Tibial artery (tissue), 4 donors: ENCODE measurements around the gene SAMD3.

Source experiments
- DNase-seq, 2 donors: peaks; one replicate each; pipeline ENCODE4 v3.0.0-alpha.2; 2019
- H3K27ac ChIP-seq, 2 donors: fragments of 200-600 bp; sonication (generic) in 1 of 2; 1 replicate in 1 of 2; 2 replicates in 1 of 2; pipeline ENCODE4 v1.5.1; 2018 to 2019; ENCODE audit warnings: mild to moderate bottlenecking in 1 of 2
- H3K27me3 ChIP-seq, 2 donors: fragments of 200-600 bp; sonication (generic) in 1 of 2; one replicate each; pipeline versions ENCODE4 v1.5.1 to v1.6.0; 2016 to 2019
- H3K36me3 ChIP-seq, 3 donors: fragments of 200-600 bp; sonication (generic) in 2 of 3; one replicate each; pipeline ENCODE4 v1.5.1; 2016 to 2019; ENCODE audit warnings: mild to moderate bottlenecking in 2 of 3
- H3K4me1 ChIP-seq, 4 donors: fragments of 200-600 bp; sonication (generic) in 2 of 4; 1 replicate in 3 of 4; 2 replicates in 1 of 4; pipeline ENCODE4 v1.5.1; 2016 to 2019
- H3K4me3 ChIP-seq, 2 donors: fragments of 200-600 bp; sonication (generic) in 1 of 2; 1 replicate in 1 of 2; 2 replicates in 1 of 2; pipeline ENCODE4 v1.5.1; 2018 to 2019; ENCODE audit warnings: mild to moderate bottlenecking in 2 of 2
- H3K9me3 ChIP-seq, 3 donors: fragments of 200-600 bp; sonication (generic) in 1 of 3; one replicate each; pipeline ENCODE4 v1.5.1; 2016 to 2019
- intact Hi-C: fragments of 100-400 bp; cut with DNase I; formaldehyde crosslinking; loops from one replicate; pipeline ENCODE4 v1.15.0; 2023; ENCODE audit warnings: low total_unique reads
- TF ChIP-seq, protein P1 (sequence below), 2 experiments: fragments of 200-600 bp in 1 of 2; fragments of 450-650 bp in 1 of 2; IDR thresholded peaks; one replicate each; pipeline ENCODE4 v1.5.1; 2017 to 2019; ENCODE audit warnings: antibody characterized with exemption in 2 of 2, mild to moderate bottlenecking in 1 of 2, moderate library complexity in 1 of 2

The SAMD3 gene

DNA sequence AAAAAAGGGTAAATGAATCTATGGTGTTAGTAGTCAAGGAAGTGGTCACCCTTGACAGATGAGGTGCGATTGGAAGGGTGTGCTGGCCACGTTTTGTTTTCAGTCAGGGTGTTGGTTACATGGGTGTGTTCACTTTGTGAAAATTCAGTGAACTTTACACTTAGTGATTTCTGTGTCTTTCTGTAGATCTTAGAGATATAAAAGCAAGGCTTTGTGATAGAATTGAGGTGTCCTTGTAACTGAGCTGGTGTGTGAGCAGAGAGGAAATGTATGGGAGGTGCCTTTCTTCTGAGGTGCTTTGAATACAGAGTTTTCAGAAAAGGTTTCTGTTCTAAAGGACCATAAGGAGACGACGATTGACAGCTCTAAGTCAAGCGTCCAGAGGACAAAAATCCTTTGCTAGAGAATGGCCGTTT, 90.5 kb downstream of the SAMD3 start:
- DNase-seq: no peak
- Histone ChIP-seq H3K4me1 (no peaks in the 10 kb centered on the region), H3K27ac (no peak overlapping the region), H3K36me3 (peaks cover 0 to 20% (median 19%) of the 10 kb centered on the region in 3 donors), H3K27me3 (no peaks in the 10 kb centered on the region), H3K4me3 (no peak overlapping the region), H3K9me3 (no peaks in the 10 kb centered on the region)
- intact Hi-C loops: no loop called here
- TF ChIP-seq, protein P1, sequence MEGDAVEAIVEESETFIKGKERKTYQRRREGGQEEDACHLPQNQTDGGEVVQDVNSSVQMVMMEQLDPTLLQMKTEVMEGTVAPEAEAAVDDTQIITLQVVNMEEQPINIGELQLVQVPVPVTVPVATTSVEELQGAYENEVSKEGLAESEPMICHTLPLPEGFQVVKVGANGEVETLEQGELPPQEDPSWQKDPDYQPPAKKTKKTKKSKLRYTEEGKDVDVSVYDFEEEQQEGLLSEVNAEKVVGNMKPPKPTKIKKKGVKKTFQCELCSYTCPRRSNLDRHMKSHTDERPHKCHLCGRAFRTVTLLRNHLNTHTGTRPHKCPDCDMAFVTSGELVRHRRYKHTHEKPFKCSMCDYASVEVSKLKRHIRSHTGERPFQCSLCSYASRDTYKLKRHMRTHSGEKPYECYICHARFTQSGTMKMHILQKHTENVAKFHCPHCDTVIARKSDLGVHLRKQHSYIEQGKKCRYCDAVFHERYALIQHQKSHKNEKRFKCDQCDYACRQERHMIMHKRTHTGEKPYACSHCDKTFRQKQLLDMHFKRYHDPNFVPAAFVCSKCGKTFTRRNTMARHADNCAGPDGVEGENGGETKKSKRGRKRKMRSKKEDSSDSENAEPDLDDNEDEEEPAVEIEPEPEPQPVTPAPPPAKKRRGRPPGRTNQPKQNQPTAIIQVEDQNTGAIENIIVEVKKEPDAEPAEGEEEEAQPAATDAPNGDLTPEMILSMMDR (IDR thresholded peaks at IDR 0.05): no peak

DNA sequence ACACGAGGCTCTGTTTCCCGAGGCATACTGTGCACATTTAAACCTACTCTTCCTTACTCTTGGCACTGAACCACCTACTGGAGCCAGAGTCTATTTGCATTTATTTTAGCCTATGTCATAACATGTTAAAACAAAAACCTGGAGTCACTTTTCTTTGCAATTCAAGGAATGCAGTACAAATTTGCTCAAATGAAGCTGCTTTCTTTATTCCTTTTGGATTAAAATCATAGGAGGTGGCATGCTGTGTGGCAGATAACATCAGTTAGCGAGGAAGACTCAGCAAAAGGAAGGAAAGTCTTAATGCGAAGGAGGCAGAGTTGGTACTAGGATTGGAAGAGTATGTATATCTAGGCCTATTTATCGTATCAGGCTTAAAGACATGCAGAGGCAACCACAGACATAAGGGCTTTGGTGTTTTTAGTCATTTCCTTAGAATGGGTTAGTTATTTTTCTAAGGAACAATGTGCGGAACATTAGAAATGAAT, 92.9 kb downstream of the SAMD3 start:
- TF ChIP-seq, protein P1 (IDR thresholded peaks at IDR 0.05): no peak
- intact Hi-C loops: no loop called here
- Histone ChIP-seq H3K27me3 (no peaks in the 10 kb centered on the region), H3K4me3 (no peak overlapping the region), H3K9me3 (no peaks in the 10 kb centered on the region), H3K36me3 (peaks cover 0 to 4% (median 3%) of the 10 kb centered on the region in 3 donors), H3K27ac (no peak overlapping the region), H3K4me1 (no peaks in the 10 kb centered on the region)
- no peak for DNase-seq

DNA sequence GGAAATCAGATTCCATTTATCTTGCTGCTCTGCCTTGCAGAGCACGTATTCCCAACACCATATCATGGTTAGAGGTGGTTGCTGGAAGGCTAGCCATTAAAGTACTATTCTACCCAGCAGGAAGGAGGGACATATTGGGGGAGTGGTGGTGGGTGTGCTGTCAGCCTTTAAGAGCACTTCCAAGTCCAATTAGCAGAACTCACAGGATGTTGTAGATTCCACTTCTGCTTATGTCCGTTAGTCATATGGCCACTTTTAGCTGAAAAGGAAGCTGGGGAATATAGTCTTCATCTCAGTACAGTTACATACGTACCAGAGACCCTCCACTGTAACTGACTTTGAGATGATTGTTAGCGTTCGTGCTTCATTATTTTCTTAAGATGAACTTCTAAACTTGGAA, 94.4 kb downstream of the SAMD3 start:
- Histone ChIP-seq H3K27me3 (no peaks in the 10 kb centered on the region), H3K9me3 (no peaks in the 10 kb centered on the region), H3K27ac (no peak overlapping the region), H3K4me3 (no peak overlapping the region), H3K4me1 (no peaks in the 10 kb centered on the region), H3K36me3 (no peaks in the 10 kb centered on the region)
- intact Hi-C loops: no loop called here
- DNase-seq: no peak
- TF ChIP-seq, protein P1 (IDR thresholded peaks at IDR 0.05): no peak

DNA sequence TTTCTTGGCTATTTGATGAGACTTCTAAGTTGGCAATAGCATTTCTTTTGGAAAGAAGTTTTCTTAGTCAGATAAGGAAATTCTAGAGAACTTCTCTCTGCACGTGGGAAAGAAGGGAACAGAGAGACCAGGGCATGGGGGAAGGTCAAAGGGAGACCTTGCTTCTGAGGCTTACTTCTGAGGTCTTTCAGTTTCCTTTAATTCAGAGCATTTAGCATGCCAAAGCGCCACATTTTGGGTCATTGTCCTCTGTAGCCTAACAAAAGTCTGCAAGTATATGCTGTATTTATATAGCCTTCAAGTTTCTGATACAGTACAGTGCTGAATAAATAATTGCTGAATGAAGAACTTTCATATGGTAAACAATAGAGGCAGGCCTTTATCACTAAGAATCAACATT, 95.6 kb downstream of the SAMD3 start:
- no peak overlapping the region for H3K4me3 ChIP-seq

DNA sequence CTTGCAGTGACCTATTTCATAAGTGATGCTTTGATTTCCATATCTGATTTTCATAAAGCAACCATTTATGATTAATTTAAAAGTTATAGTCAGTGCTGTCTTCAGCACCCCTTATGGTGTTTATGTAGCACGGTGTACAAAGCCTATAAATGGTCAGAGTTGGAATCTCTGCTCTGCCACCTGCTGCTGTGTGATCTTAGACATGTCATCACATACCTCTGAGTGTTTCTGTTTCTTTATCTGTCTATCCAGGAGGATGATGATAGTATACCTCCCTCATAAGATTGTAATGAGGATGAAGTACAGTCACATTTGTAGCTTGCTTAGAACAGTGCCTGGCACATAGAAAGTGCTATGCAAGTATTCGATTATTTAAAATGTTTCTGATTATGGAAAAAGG, 100.5 kb downstream of the SAMD3 start:
- Histone ChIP-seq H3K36me3 (no peaks in the 10 kb centered on the region), H3K27ac (no peak overlapping the region), H3K4me3 (no peak overlapping the region), H3K27me3 (no peaks in the 10 kb centered on the region), H3K9me3 (no peaks in the 10 kb centered on the region), H3K4me1 (no peaks in the 10 kb centered on the region)
- TF ChIP-seq, protein P1 (IDR thresholded peaks at IDR 0.05): no peak
- intact Hi-C loops: no loop called here
- DNase-seq: no peak

More for the DNA sequence above, 95.6 kb downstream of the SAMD3 start:
- no peak overlapping the region for H3K27ac ChIP-seq
- no peaks in the 10 kb centered on the region for H3K36me3 ChIP-seq
- TF ChIP-seq, protein P1 (IDR thresholded peaks at IDR 0.05): no peak
- H3K27me3 ChIP-seq: no peaks in the 10 kb centered on the region
- DNase-seq: no peak
- no peaks in the 10 kb centered on the region for H3K9me3 ChIP-seq
- no peaks in the 10 kb centered on the region for H3K4me1 ChIP-seq
- intact Hi-C loops: no loop called here

DNA sequence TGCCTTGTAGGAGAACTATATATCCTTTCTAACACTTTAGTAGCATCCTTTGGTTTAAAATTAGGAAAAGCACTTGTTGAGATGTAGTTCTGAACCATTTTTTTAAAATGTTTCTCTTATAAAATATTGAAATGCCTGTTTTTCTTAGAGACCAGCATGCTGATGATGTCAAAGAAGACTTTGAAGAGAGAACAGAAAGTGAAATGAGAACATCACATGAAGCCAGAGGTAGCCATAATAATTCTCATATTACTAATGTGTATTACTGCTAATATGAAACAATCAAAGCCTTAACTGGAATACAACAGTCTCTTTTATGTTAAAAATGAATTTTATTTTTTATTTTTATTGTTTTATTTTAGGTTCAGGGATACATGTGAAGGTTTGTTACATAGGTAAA, 102.0 kb downstream of the SAMD3 start:
- Histone ChIP-seq H3K9me3 (no peaks in the 10 kb centered on the region), H3K36me3 (no peaks in the 10 kb centered on the region), H3K4me1 (no peaks in the 10 kb centered on the region), H3K27me3 (no peaks in the 10 kb centered on the region), H3K27ac (no peak overlapping the region), H3K4me3 (no peak overlapping the region)
- TF ChIP-seq, protein P1 (IDR thresholded peaks at IDR 0.05): no peak
- intact Hi-C loops: no loop called here
- DNase-seq: no peak
